Endometrial microvascular endothelial cells (primary cell): Measurements from ENCODE around the gene FLVCR2. TPM values are rescaled to one million over a fixed set of nuclear protein-coding genes. Genes with fewer than 3 reads are reported as not detected.

Source experiments
- in situ Hi-C: cut with HindIII; loops from 2 replicates; pipeline ENCODE4 v1.10.0; 2017; ENCODE audit warnings: low sequenced_read_pairs, low pct_unique_long_range_greater_than_20kb; ENCODE audit errors: inconsistent ontology term
- total RNA-seq: library from RNA; depleted of rRNA; stranded (reverse); fragments of >200 nt; gene quantifications from one replicate; pipeline ENCODE4 v1.2.3, GENCODE V29; 2015; ENCODE audit errors: inconsistent ontology term

FLVCR2 gene
- total RNA-seq, 1 donor from 2014 or later = 3.1 TPM

- in situ Hi-C loops = no loop called here
Measured at GRCh38 chr14:75649773-75650172, 71.4 kb downstream of the FLVCR2 start.

- in situ Hi-C loops = no loop called here
Measured at GRCh38 chr14:75650253-75651058, 72.0 kb downstream of the FLVCR2 start.

GRCh38 chr14:75653563-75653962 is 75.1 kb downstream of the FLVCR2 start:
- in situ Hi-C loops = no loop called here

GRCh38 chr14:75654127-75654732 is 75.8 kb downstream of the FLVCR2 start:
- in situ Hi-C loops = no loop called here

- in situ Hi-C loops = no loop called here
Measured at GRCh38 chr14:75655235-75655634, 76.8 kb downstream of the FLVCR2 start.

GRCh38 chr14:75657331-75657730 is 78.9 kb downstream of the FLVCR2 start:
- in situ Hi-C loops = no loop called here

GRCh38 chr14:75658957-75659356 is 80.5 kb downstream of the FLVCR2 start:
- in situ Hi-C loops = no loop called here

GRCh38 chr14:75660238-75660629 is 81.8 kb downstream of the FLVCR2 start:
- in situ Hi-C loops = no loop called here

- in situ Hi-C loops = no loop called here
Measured at GRCh38 chr14:75660630-75661498, 82.4 kb downstream of the FLVCR2 start, which contains the start of the genes ERG28 and TTLL5. Gene ERG28 (minus strand): TSS chr14:75660876. CDS start chr14:75657502, 3,374 bp downstream. Gene TTLL5 (plus strand): TSS chr14:75661246. CDS start chr14:75663150, 1,904 bp downstream.

- in situ Hi-C loops = no loop called here
Measured at GRCh38 chr14:75661499-75661814, 83.0 kb downstream of the FLVCR2 start.

GRCh38 chr14:75662966-75663365 is 84.5 kb downstream of the FLVCR2 start:
- in situ Hi-C loops = no loop called here

GRCh38 chr14:75667099-75667765 is 88.8 kb downstream of the FLVCR2 start:
- in situ Hi-C loops = no loop called here

GRCh38 chr14:75672605-75673192 is 94.3 kb downstream of the FLVCR2 start:
- in situ Hi-C loops = no loop called here

GRCh38 chr14:75673345-75674035 is 95.1 kb downstream of the FLVCR2 start:
- in situ Hi-C loops = no loop called here

- in situ Hi-C loops = no loop called here
Measured at GRCh38 chr14:75675265-75675960, 97.0 kb downstream of the FLVCR2 start.

- in situ Hi-C loops = no loop called here
Measured at GRCh38 chr14:75685910-75686309, 107.5 kb downstream of the FLVCR2 start.

- in situ Hi-C loops = no loop called here
Measured at GRCh38 chr14:75689012-75689411, 110.6 kb downstream of the FLVCR2 start.

GRCh38 chr14:75690010-75690409 is 111.6 kb downstream of the FLVCR2 start:
- in situ Hi-C loops = no loop called here
